NCI-H2196 treated with DMSO at 0.1 percent for 48 hours (cell line): ENCODE results near the gene DISC1.

ENCODE experiments used
- DNase-seq: peaks from one replicate; lab custom pipeline; 2025; ENCODE audit not compliant: unreplicated experiment; lab: John Stamatoyannopoulos, UW

DISC1 gene

GRCh38 chr1:231972111-231972445, 345.5 kb downstream of the DISC1 start:
- DNase-seq = no peak

- DNase-seq = no peak
Measured at GRCh38 chr1:231973830-231974229, 347.2 kb downstream of the DISC1 start.

- no peak for DNase-seq
Measured at GRCh38 chr1:231976231-231976630, 349.6 kb downstream of the DISC1 start.

- DNase-seq = no peak
Measured at GRCh38 chr1:231981675-231982074, 355.1 kb downstream of the DISC1 start.

GRCh38 chr1:231982871-231983587, 356.4 kb downstream of the DISC1 start:
- no peak for DNase-seq

GRCh38 chr1:231983588-231984193, 357.1 kb downstream of the DISC1 start:
- DNase-seq = no peak

GRCh38 chr1:231985296-231986023, 358.9 kb downstream of the DISC1 start:
- no peak for DNase-seq

- no peak for DNase-seq
Measured at GRCh38 chr1:231986631-231987336, 360.2 kb downstream of the DISC1 start.

- DNase-seq = no peak
Measured at GRCh38 chr1:231990388-231990787, 363.8 kb downstream of the DISC1 start.

- DNase-seq = no peak
Measured at GRCh38 chr1:231991231-231991630, 364.6 kb downstream of the DISC1 start.

- no peak for DNase-seq
Measured at GRCh38 chr1:231993968-231994455, 367.4 kb downstream of the DISC1 start.

GRCh38 chr1:231998791-231999190, 372.2 kb downstream of the DISC1 start:
- DNase-seq = no peak

- no peak for DNase-seq
Measured at GRCh38 chr1:232005300-232005699, 378.7 kb downstream of the DISC1 start.

GRCh38 chr1:232009741-232010140, 383.2 kb downstream of the DISC1 start:
- DNase-seq = no peak

- no peak for DNase-seq
Measured at GRCh38 chr1:232011961-232012360, 385.4 kb downstream of the DISC1 start.

GRCh38 chr1:232012773-232013386, 386.3 kb downstream of the DISC1 start:
- DNase-seq = peak; percentile 58

GRCh38 chr1:232014941-232015340, 388.4 kb downstream of the DISC1 start:
- DNase-seq = no peak

GRCh38 chr1:232016616-232017015, 390.0 kb downstream of the DISC1 start:
- no peak for DNase-seq

GRCh38 chr1:232017057-232017456, 390.5 kb downstream of the DISC1 start:
- DNase-seq = no peak

GRCh38 chr1:232017759-232018158, 391.2 kb downstream of the DISC1 start:
- DNase-seq = no peak
